Lower lobe of right lung (tissue), 2 donors: ENCODE results near the gene OSBPL9. TPM values are rescaled to one million over a fixed set of nuclear protein-coding genes. Genes with fewer than 3 reads are reported as not detected.

ENCODE experiments used
- ATAC-seq, 2 donors: fragments of 200-7000 bp; cut with Tn5 transposase; one replicate each; pipeline ENCODE4 v1.9.1; 2020 to 2022; ENCODE audit warnings: mild to moderate bottlenecking in 2 of 2, moderate library complexity in 2 of 2
- DNase-seq: peaks from one replicate; pipeline ENCODE4 v3.0.0-alpha.2; 2020
- H3K27ac ChIP-seq: fragments of 200-600 bp; one replicate; pipeline ENCODE4 v1.8.0; 2022
- H3K27me3 ChIP-seq: fragments of 200-600 bp; one replicate; pipeline ENCODE4 v1.8.0; 2022; ENCODE audit warnings: low read depth
- H3K36me3 ChIP-seq: fragments of 200-600 bp; one replicate; pipeline ENCODE4 v1.8.0; 2022; ENCODE audit warnings: mild to moderate bottlenecking
- H3K4me1 ChIP-seq: fragments of 200-600 bp; one replicate; pipeline ENCODE4 v1.8.0; 2022
- H3K4me3 ChIP-seq: fragments of 200-600 bp; one replicate; pipeline ENCODE4 v1.8.0; 2022; ENCODE audit warnings: mild to moderate bottlenecking
- H3K9me3 ChIP-seq: fragments of 200-600 bp; one replicate; pipeline ENCODE4 v1.8.0; 2022
- CTCF ChIP-seq: fragments of 200-600 bp; IDR thresholded peaks from one replicate; pipeline ENCODE4 v1.8.0; 2022; ENCODE audit warnings: antibody characterized with exemption, mild to moderate bottlenecking
- intact Hi-C: fragments of 100-400 bp; cut with DNase I; formaldehyde crosslinking; loops from one replicate; pipeline ENCODE4 v1.11.0; 2022
- total RNA-seq: library from RNA; stranded (reverse); fragmentation: NEBNext Ultra II Directional; extraction: Animal tissue kit (Norgen Biotek cat#: 25700); gene quantifications from one replicate; pipeline ENCODE4 v1.2.1, GENCODE V29; 2021
- donor health status: DM: no; HTN: yes; CAD: no; lungs with severe emphysema.

Gene OSBPL9
- total RNA-seq, 1 donor from 2014 or later, result 65.4 TPM

- Histone ChIP-seq H3K4me1 (peaks cover 11% of the 10 kb centered on the region), H3K27me3 (no peaks in the 10 kb centered on the region), H3K9me3 (no peaks in the 10 kb centered on the region), H3K36me3 (no peaks in the 10 kb centered on the region), H3K27ac (no peak overlapping the region), H3K4me3 (no peak overlapping the region)
- ATAC-seq (no peak), DNase-seq (no peak)
- TF ChIP-seq CTCF, result no peak
- intact Hi-C loops, result no loop called here
Measured at GRCh38 chr1:51684776-51685175, 67.9 kb downstream of the OSBPL9 start.

- DNase-seq (no peak), ATAC-seq (no peak)
- H3K4me1 ChIP-seq, result peaks cover 23% of the 10 kb centered on the region
- H3K27ac ChIP-seq, result no peak overlapping the region
- H3K4me3 ChIP-seq, result no peak overlapping the region
- intact Hi-C loops, result no loop called here
- no peak for TF ChIP-seq CTCF
- H3K27me3 ChIP-seq, result no peaks in the 10 kb centered on the region
- no peaks in the 10 kb centered on the region for H3K36me3 ChIP-seq
- H3K9me3 ChIP-seq, result no peaks in the 10 kb centered on the region
Measured at GRCh38 chr1:51686450-51686849, 69.6 kb downstream of the OSBPL9 start.

GRCh38 chr1:51689075-51689440 is 72.2 kb downstream of the OSBPL9 start:
- no peak for DNase-seq
- Histone ChIP-seq H3K4me3 (no peak overlapping the region), H3K27me3 (no peaks in the 10 kb centered on the region), H3K36me3 (no peaks in the 10 kb centered on the region), H3K27ac (no peak overlapping the region), H3K9me3 (no peaks in the 10 kb centered on the region), H3K4me1 (peaks cover 23% of the 10 kb centered on the region)
- no peak for ATAC-seq
- TF ChIP-seq CTCF, result no peak
- intact Hi-C loops, result no loop called here

DNA sequence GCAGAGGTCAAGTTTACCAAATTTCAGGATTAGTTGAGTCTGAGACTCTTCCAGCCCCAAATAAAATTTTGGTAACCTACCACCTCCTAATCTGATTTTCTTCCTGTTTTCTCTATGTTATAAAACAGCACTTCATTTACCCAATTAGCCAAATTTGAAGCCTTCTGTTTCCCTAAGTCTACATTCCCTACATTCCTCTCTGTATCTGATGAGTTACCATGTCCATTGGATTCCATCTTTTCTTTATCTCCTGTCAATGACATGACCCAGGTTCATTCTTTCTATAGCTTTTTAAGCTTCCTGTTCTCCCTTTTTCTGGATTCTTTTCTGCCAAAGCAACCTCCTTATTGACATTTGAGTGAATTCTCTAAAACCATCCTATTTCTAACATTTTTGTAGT is 72.8 kb downstream of the OSBPL9 start:
- intact Hi-C loops, result no loop called here
- no peak for TF ChIP-seq CTCF
- DNase-seq, result no peak

GRCh38 chr1:51690285-51690961 is 73.5 kb downstream of the OSBPL9 start:
- no peaks in the 10 kb centered on the region for H3K27me3 ChIP-seq
- TF ChIP-seq CTCF, result no peak
- peaks cover 23% of the 10 kb centered on the region for H3K4me1 ChIP-seq
- intact Hi-C loops, result no loop called here
- no peaks in the 10 kb centered on the region for H3K36me3 ChIP-seq
- H3K9me3 ChIP-seq, result no peaks in the 10 kb centered on the region
- no peak overlapping the region for H3K4me3 ChIP-seq
- no peak for DNase-seq
- H3K27ac ChIP-seq, result no peak overlapping the region
- peak; percentile 76 to 82 for ATAC-seq

More for the DNA sequence above, 72.8 kb downstream of the OSBPL9 start:
- H3K27ac ChIP-seq, result no peak overlapping the region
- peaks cover 23% of the 10 kb centered on the region for H3K4me1 ChIP-seq
- no peaks in the 10 kb centered on the region for H3K36me3 ChIP-seq
- no peak for ATAC-seq
- no peaks in the 10 kb centered on the region for H3K9me3 ChIP-seq
- H3K27me3 ChIP-seq, result no peaks in the 10 kb centered on the region
- H3K4me3 ChIP-seq, result no peak overlapping the region
